Amniotic epithelial cell (primary cell): Measurements from ENCODE around the gene NBPF26.
"Not testable (repeated sequence)": the region's sequence is repeated elsewhere in the genome, so short reads cannot be mapped to it uniquely, and the experiment has no call there.

Experiments
- DNase-seq: peaks from one replicate; pipeline ENCODE4 v3.0.0-alpha.2; 2010; ENCODE audit warnings: low read depth

The NBPF26 gene

DNA sequence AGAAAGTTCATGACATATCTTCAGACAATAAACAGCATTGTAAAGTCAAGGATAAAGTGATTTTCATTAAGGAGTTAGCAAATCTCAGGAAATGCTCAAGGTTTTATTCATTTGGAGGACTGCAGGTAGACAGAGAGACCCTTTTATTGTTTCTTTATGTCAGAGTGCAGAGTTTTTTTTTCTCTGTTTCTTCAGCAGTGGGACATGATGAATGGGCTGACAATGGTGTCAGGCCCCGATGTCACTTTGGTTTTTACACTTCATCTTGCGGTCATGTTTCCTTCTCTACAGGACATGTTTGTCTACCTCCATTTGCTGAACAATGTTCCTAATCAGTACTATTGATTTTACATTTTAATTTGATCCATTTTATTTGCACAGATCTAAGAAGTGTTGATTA lies 134.4 kb downstream of the NBPF26 start:
- not testable (repeated sequence) for DNase-seq

DNA sequence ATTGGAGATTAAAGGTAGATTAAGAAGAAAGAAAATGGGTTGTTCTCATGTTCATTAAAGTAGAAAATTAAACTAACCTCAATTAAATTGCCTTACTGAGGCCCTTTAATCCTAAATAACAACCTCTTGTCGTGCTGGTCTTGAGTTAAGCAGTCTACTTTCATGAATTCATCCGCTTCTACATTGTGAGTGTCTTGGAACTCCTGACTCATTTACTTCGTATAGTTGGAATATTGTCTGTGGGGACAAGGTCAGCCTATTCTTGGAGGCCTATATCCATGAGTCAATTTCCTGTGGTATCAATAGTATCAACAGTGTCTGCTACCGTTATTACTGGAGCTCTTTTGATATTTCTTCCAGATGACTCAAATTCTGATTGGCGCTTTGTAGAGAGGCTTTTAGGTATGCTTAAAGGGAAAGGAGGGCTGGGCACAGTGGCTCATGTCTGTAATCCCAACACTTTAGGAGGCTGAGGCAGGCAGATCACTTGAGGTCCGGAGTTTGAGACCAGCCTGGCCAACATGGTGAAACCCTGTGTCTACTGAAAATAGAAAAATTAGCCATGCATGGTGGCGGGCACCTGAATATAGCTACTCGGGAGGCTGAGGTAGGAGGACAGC lies 136.0 kb downstream of the NBPF26 start:
- DNase-seq: not testable (repeated sequence)

DNA sequence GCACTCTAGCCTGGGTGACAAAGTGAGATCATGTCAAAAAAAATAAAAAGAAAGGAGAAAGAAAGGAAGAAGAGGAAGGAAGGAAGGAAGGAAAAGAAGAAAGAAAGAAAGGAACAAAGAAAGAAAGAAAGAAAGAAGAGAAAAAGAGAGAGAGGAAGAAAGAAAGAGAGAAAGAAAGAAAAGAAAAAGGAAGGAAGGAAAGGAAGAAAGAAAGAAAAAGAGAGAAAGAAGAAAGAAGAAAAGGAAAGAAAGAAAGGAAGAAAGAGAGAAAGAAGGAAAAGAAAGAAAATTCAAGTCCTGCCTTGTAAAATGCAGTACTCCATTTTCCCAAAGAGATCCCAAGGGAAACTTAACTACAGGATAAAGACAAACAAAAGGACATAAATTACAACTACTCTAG lies 154.5 kb downstream of the NBPF26 start:
- DNase-seq: not testable (repeated sequence)

GRCh38 chr1:120880056-120880455 lies 156.3 kb downstream of the NBPF26 start:
- not testable (repeated sequence) for DNase-seq

- DNase-seq: not testable (repeated sequence)
Observed at GRCh38 chr1:120881934-120882333, 158.2 kb downstream of the NBPF26 start.
